ENCODE measurements around the gene ZHX3.

- TF ChIP-seq CTCF (IDR thresholded peaks at IDR 0.05 in 2 of 3, conservative IDR thresholded peaks at IDR 0.05 in 1 of 3; ENCODE audit: control insufficient read depth in 2 of 3, extremely low read depth in 1 of 3, insufficient read depth in 1 of 3, low read depth in 3 of 3, low read length in 3 of 3) (no peak), MAX (IDR thresholded peaks at IDR 0.05; ENCODE audit: low read depth, low read length) (peak; percentile 59), FOXM1 (IDR thresholded peaks at IDR 0.05; ENCODE audit: low read depth, low read length) (no peak), CBX3 (IDR thresholded peaks at IDR 0.05; ENCODE audit: borderline replicate concordance, low read depth) (no peak), NR2C2 (IDR thresholded peaks at IDR 0.05; ENCODE audit: borderline replicate concordance, control insufficient read depth, insufficient read length, low read depth) (no peak), LARP7 (IDR thresholded peaks at IDR 0.05) (no peak), POLR2AphosphoS5 (IDR thresholded peaks at IDR 0.05; ENCODE audit: low read length) (no peak), GABPA (IDR thresholded peaks at IDR 0.05; ENCODE audit: low read depth) (no peak), ATF2 (IDR thresholded peaks at IDR 0.05; ENCODE audit: low read length) (no peak), POLR2A (IDR thresholded peaks at IDR 0.05; ENCODE audit: low read depth, low read length) (no peak; the same call in 1 of the 2 replicates), MXI1 (IDR thresholded peaks at IDR 0.05; ENCODE audit: low read depth, low read length) (no peak)
These were observed 178.9 kb downstream of the ZHX3 start for GRCh38 chr20:41138475-41139226.
